Erythroblast (primary cell): ENCODE data around the gene FRMD4A.

Experiments
- GATA1 ChIP-seq: IDR thresholded peaks from 2 replicates; pipeline ENCODE4 v1.6.1; 2011; ENCODE audit warnings: low read depth, mild to moderate bottlenecking, control low read depth, low read length, moderate library complexity
- POLR2A ChIP-seq: IDR thresholded peaks from 2 replicates; pipeline ENCODE4 v1.6.1; 2011; ENCODE audit warnings: mild to moderate bottlenecking, low read length

DNA sequence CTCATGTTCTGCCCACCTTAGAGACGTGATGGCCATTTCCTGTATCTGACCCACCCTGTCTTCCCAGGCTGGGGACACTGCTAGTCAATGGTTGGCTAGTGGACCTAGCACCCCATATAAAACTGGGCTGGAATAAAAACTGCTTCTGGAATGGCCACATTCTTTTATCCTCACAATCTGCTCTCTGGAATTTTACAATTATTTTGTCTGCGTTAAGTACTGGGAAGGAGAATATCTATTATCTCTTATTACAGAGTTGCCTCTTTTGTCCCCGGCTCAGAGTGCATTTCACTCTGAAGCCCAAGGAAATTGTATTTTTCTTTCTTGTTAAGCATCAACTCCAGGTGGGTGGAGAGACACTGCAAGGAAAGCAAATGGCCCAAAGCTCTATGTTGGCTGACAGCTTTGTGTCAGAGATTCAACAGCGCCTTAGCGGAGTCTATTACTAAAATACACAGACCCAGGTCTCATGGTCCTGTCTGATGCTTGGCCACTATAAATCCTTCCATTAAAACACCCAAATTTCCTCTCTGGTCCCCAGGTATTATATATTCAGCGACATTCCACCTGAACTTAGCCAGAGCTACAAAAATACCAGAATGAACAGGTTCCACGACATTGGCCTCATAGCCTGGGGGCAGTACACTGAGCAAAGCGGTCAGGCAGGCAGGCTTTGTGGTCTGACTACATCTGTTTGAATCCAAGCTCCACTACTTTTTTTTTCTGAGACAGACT lies 622.3 kb downstream of the FRMD4A start:
- TF ChIP-seq POLR2A = no peak
- TF ChIP-seq GATA1 = no peak
